ENCODE data around the gene ZBTB7C.

The ZBTB7C gene

GRCh38 chr18:47995654-47996053 lies 413.5 kb downstream of the ZBTB7C start:
- DNase-seq (ENCODE audit: low read depth) = no peak

- DNase-seq (ENCODE audit: low read depth) = no peak
These were observed 415.8 kb downstream of the ZBTB7C start for GRCh38 chr18:47993409-47993808.

- DNase-seq (ENCODE audit: low read depth) = no peak
These were observed 416.2 kb downstream of the ZBTB7C start for GRCh38 chr18:47992976-47993375.

- no peak for DNase-seq (ENCODE audit: low read depth)
These were observed 416.9 kb downstream of the ZBTB7C start for GRCh38 chr18:47992266-47992665.

- DNase-seq (ENCODE audit: low read depth) = no peak
These were observed 418.2 kb downstream of the ZBTB7C start for GRCh38 chr18:47990981-47991380.

- no peak for DNase-seq (ENCODE audit: low read depth)
These were observed 421.8 kb downstream of the ZBTB7C start for GRCh38 chr18:47987388-47987699.

- no peak for DNase-seq (ENCODE audit: low read depth)
These were observed 422.4 kb downstream of the ZBTB7C start for GRCh38 chr18:47986620-47987387.

GRCh38 chr18:47985866-47986265 lies 423.3 kb downstream of the ZBTB7C start:
- DNase-seq (ENCODE audit: low read depth) = no peak

GRCh38 chr18:47984991-47985390 lies 424.2 kb downstream of the ZBTB7C start:
- DNase-seq (ENCODE audit: low read depth) = no peak

GRCh38 chr18:47983946-47984345 lies 425.2 kb downstream of the ZBTB7C start:
- no peak for DNase-seq (ENCODE audit: low read depth)

- no peak for DNase-seq (ENCODE audit: low read depth)
These were observed 426.1 kb downstream of the ZBTB7C start for GRCh38 chr18:47983055-47983454.

- DNase-seq (ENCODE audit: low read depth) = no peak
These were observed 427.4 kb downstream of the ZBTB7C start for GRCh38 chr18:47981830-47982229.

- DNase-seq (ENCODE audit: low read depth) = no peak
These were observed 427.9 kb downstream of the ZBTB7C start for GRCh38 chr18:47981320-47981719.

- no peak for DNase-seq (ENCODE audit: low read depth)
These were observed 429.5 kb downstream of the ZBTB7C start for GRCh38 chr18:47979611-47980200.

- DNase-seq (ENCODE audit: low read depth) = no peak
These were observed 430.6 kb downstream of the ZBTB7C start for GRCh38 chr18:47978603-47979002.

GRCh38 chr18:47978141-47978540 lies 431.0 kb downstream of the ZBTB7C start:
- DNase-seq (ENCODE audit: low read depth) = no peak

Measured in HS-27A (cell line).